Fibroblast of the aortic adventitia (primary cell): ENCODE data around the gene EXT2. TPM values are rescaled to one million over a fixed set of nuclear protein-coding genes. Genes with fewer than 3 reads are reported as not detected.

Source experiments
- DNase-seq: peaks from one replicate; pipeline ENCODE4 v3.0.0-alpha.2; 2010; ENCODE audit warnings: low read depth
- H3K4me3 ChIP-seq: 2 replicates; pipeline ENCODE4 v1.5.1; 2011; ENCODE audit warnings: low read depth, mild to moderate bottlenecking, control low read depth, low read length, moderate library complexity
- CTCF ChIP-seq: IDR thresholded peaks from 2 replicates; pipeline ENCODE4 v1.5.1; 2011; ENCODE audit warnings: mild to moderate bottlenecking, low read length, control low read depth, inconsistent platforms; ENCODE audit not compliant: insufficient read depth
- total RNA-seq: library from RNA; depleted of rRNA; stranded (reverse); fragments of >200 nt; gene quantifications from 2 replicates; pipeline ENCODE4 v1.2.3, GENCODE V29; 2012; ENCODE audit warnings: low replicate concordance

EXT2 gene
- total RNA-seq, 1 donor, result 100 TPM

- no peak overlapping the region for H3K4me3 ChIP-seq
- no peak for DNase-seq
- no peak for TF ChIP-seq CTCF
Measured at GRCh38 chr11:44207292-44207691, 111.8 kb downstream of the EXT2 start.

- no peak for TF ChIP-seq CTCF
- DNase-seq, result no peak
- H3K4me3 ChIP-seq, result no peak overlapping the region
Measured at GRCh38 chr11:44208976-44209603, 113.6 kb downstream of the EXT2 start.

- no peak overlapping the region for H3K4me3 ChIP-seq
- TF ChIP-seq CTCF, result no peak
- no peak for DNase-seq
Measured at GRCh38 chr11:44212128-44212527, 116.7 kb downstream of the EXT2 start.

GRCh38 chr11:44213148-44213547, 117.7 kb downstream of the EXT2 start:
- no peak overlapping the region for H3K4me3 ChIP-seq
- DNase-seq, result no peak
- TF ChIP-seq CTCF, result no peak

GRCh38 chr11:44217432-44217831, 122.0 kb downstream of the EXT2 start:
- TF ChIP-seq CTCF, result no peak
- DNase-seq, result no peak
- no peak overlapping the region for H3K4me3 ChIP-seq

- H3K4me3 ChIP-seq, result no peak overlapping the region
- no peak for TF ChIP-seq CTCF
- no peak for DNase-seq
Measured at GRCh38 chr11:44219830-44220796, 124.6 kb downstream of the EXT2 start.
